Parathyroid adenoma (tissue), 2 donors: ENCODE measurements around the gene OR7C2.

Experiments
- H2AFZ ChIP-seq: fragments of 300-600 bp; sonication (generic); one replicate; pipeline ENCODE4 v1.7.0; 2017; ENCODE audit warnings: antibody characterized with exemption, mild to moderate bottlenecking
- H3K27ac ChIP-seq: fragments of 300-600 bp; sonication (generic); one replicate; pipeline ENCODE4 v1.7.0; 2017
- H3K27me3 ChIP-seq: fragments of 300-600 bp; sonication (generic); one replicate; pipeline ENCODE4 v1.7.0; 2017; ENCODE audit warnings: low read length; ENCODE audit not compliant: control insufficient read depth, insufficient read depth
- H3K36me3 ChIP-seq: fragments of 300-600 bp; sonication (generic); one replicate; pipeline ENCODE4 v1.7.0; 2017; ENCODE audit warnings: low read length; ENCODE audit not compliant: control insufficient read depth, insufficient read depth
- H3K4me1 ChIP-seq: fragments of 300-600 bp; sonication (generic); one replicate; pipeline ENCODE4 v1.7.0; 2017; ENCODE audit warnings: control low read depth
- H3K4me2 ChIP-seq: fragments of 300-600 bp; sonication (generic); one replicate; pipeline ENCODE4 v1.7.0; 2017; ENCODE audit warnings: low read length
- H3K4me3 ChIP-seq: fragments of 300-600 bp; sonication (generic); one replicate; pipeline ENCODE4 v1.7.0; 2017; ENCODE audit warnings: low read depth, low read length
- H3K79me2 ChIP-seq: fragments of 300-600 bp; sonication (generic); one replicate; pipeline ENCODE4 v1.7.0; 2017; ENCODE audit warnings: control low read depth
- H3K9ac ChIP-seq: fragments of 300-600 bp; sonication (generic); one replicate; pipeline ENCODE4 v1.7.0; 2017; ENCODE audit warnings: mild to moderate bottlenecking
- H3K9me3 ChIP-seq: fragments of 300-600 bp; sonication (generic); one replicate; pipeline ENCODE4 v1.7.0; 2017; ENCODE audit warnings: low read length; ENCODE audit not compliant: control insufficient read depth
- TF ChIP-seq, protein P1 (sequence below): fragments of 300-600 bp; sonication (generic); IDR thresholded peaks from one replicate; pipeline ENCODE4 v1.7.0; 2017; ENCODE audit warnings: antibody characterized with exemption, mild to moderate bottlenecking
- donor health status: primary hyperparathyroidism.

The OR7C2 gene

DNA sequence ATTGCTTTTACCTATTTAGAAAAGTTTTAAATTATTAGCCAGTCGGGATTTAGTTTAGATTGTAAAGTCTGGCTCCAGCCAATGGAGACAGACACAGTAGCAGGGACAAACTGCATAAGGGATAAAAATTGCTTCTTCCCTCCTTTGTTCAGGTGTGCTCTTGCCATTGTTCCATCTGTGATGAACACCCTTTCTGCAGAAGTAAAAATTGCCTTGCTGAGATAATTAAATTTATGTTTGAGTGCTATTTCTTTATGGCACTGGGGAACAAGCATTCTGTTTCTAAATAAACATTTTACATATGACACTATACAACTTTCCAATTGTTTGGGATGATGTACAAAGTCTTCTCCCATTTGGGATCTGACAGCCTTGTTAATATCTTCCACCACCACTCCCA, 18.0 kb downstream of the OR7C2 start:
- Histone ChIP-seq H3K4me2 (no peak overlapping the region), H3K27ac (no peak overlapping the region), H2AFZ (no peak overlapping the region), H3K4me1 (no peaks in the 10 kb centered on the region), H3K36me3 (no peaks in the 10 kb centered on the region), H3K27me3 (no peaks in the 10 kb centered on the region), H3K9ac (no peak overlapping the region), H3K79me2 (no peaks in the 10 kb centered on the region), H3K9me3 (no peaks in the 10 kb centered on the region), H3K4me3 (no peak overlapping the region)
- TF ChIP-seq, protein P1, sequence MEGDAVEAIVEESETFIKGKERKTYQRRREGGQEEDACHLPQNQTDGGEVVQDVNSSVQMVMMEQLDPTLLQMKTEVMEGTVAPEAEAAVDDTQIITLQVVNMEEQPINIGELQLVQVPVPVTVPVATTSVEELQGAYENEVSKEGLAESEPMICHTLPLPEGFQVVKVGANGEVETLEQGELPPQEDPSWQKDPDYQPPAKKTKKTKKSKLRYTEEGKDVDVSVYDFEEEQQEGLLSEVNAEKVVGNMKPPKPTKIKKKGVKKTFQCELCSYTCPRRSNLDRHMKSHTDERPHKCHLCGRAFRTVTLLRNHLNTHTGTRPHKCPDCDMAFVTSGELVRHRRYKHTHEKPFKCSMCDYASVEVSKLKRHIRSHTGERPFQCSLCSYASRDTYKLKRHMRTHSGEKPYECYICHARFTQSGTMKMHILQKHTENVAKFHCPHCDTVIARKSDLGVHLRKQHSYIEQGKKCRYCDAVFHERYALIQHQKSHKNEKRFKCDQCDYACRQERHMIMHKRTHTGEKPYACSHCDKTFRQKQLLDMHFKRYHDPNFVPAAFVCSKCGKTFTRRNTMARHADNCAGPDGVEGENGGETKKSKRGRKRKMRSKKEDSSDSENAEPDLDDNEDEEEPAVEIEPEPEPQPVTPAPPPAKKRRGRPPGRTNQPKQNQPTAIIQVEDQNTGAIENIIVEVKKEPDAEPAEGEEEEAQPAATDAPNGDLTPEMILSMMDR: no peak

DNA sequence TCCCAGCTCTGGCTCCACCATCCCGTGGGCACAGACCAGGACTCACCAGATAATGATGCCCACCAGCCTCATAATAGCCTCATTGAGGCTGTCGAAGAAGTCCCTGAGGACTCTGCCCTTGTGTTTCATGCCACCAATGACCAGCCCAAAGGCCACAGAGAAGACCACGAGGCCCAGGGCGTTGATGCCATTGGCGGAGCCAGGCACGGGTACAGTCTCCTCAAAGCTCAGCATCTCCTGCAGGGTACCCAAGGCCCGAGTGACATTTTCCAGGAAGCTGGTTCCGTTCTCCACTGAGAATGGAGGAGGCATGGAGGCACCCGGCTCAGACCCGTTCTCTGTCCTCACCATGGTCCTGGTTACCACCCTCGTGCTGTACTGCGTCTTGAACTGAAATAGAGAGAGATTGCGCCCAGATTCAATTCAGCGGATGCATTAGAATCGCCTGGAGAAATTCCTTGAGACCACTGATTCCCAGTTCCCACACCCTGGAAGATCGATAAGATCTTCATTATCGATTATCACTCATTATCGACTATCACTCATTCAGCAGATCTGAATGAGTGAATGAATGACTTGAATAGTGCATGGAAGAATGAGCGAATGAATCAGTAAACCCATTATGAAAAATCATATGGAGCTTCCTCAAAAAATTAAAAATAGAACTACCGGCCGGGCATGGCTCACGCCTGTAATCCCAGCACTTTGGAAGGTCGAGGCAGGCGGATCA, 20.8 kb downstream of the OR7C2 start:
- Histone ChIP-seq H2AFZ (no peak overlapping the region), H3K27me3 (no peaks in the 10 kb centered on the region), H3K36me3 (no peaks in the 10 kb centered on the region), H3K4me1 (no peaks in the 10 kb centered on the region), H3K4me2 (no peak overlapping the region), H3K9me3 (no peaks in the 10 kb centered on the region), H3K79me2 (no peaks in the 10 kb centered on the region), H3K4me3 (no peak overlapping the region), H3K9ac (no peak overlapping the region), H3K27ac (no peak overlapping the region)
- TF ChIP-seq, protein P1: no peak

DNA sequence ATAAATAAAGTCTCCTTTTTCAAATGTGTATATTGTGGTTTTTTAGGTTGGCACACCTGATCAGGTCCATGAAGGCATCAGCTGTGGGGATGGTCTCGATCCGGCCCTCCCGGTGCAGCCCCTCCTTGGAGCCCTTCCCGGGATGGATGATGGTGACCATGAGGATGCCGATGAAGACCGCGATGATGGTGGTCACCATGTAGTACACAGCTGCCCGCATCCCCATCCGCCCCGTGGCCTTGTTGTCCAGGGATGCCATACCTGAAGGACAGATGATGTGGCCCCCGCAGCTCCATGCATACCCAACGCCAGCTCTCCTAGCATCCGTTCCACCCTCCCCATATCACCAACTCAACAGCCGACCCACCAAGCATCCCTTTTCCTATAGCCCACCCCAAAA, 27.0 kb downstream of the OR7C2 start:
- Histone ChIP-seq H3K9ac (no peak overlapping the region), H3K27ac (no peak overlapping the region), H3K4me3 (no peak overlapping the region), H3K36me3 (no peaks in the 10 kb centered on the region), H3K9me3 (no peaks in the 10 kb centered on the region), H3K4me1 (no peaks in the 10 kb centered on the region), H3K79me2 (no peaks in the 10 kb centered on the region), H3K4me2 (no peak overlapping the region), H3K27me3 (no peaks in the 10 kb centered on the region), H2AFZ (no peak overlapping the region)
- TF ChIP-seq, protein P1: no peak

DNA sequence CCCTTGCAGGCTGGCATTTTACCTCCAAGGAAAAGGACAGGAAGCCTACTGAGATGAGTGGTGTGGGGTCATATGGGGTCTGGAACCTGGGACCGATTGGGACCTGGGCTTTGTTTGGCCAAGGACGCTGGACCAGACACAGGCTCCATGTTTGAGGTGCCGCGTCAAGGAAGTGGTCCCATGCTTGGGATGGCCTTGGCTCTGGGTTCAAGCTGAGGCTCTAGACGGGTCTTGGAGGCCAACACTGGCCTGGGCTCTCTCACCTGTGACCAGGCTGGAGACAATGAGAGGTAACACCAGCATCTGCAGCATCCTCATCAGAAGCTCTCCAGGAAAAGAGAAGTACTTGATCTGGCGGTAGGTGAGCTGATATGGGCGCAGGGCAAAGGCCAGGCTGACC, 30.2 kb downstream of the OR7C2 start:
- H3K79me2 ChIP-seq: no peaks in the 10 kb centered on the region
- no peak overlapping the region for H3K4me3 ChIP-seq
- H3K27me3 ChIP-seq: no peaks in the 10 kb centered on the region
- H2AFZ ChIP-seq: no peak overlapping the region
- no peaks in the 10 kb centered on the region for H3K4me1 ChIP-seq
- no peak overlapping the region for H3K4me2 ChIP-seq
- TF ChIP-seq, protein P1: no peak
- no peaks in the 10 kb centered on the region for H3K9me3 ChIP-seq
- H3K36me3 ChIP-seq: no peaks in the 10 kb centered on the region
- no peak overlapping the region for H3K27ac ChIP-seq
- H3K9ac ChIP-seq: no peak overlapping the region

DNA sequence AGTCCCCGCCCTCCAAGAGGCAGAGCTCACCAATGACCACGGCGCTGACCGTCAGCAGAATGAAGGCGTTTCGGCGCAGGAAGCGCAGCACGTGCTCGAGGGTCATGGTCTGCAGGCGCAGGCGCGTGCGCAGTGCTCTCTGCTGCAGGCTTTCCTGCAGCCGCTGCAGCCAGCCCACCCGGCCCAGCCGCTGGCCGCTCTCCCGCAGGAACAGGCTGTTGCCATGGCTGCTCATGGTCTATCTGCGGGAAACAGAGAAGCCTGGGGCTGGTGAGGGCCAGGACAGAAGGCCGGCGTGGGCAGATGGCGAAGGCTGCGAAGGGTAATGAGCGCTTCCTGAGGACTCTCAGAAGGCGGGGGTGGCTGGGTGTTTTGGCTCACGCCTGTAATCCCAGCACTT, 31.4 kb downstream of the OR7C2 start:
- Histone ChIP-seq H3K36me3 (no peaks in the 10 kb centered on the region), H3K4me1 (no peaks in the 10 kb centered on the region), H3K27me3 (no peaks in the 10 kb centered on the region), H3K9me3 (no peaks in the 10 kb centered on the region), H2AFZ (no peak overlapping the region), H3K4me2 (no peak overlapping the region), H3K4me3 (no peak overlapping the region), H3K79me2 (no peaks in the 10 kb centered on the region), H3K27ac (no peak overlapping the region), H3K9ac (no peak overlapping the region)
- TF ChIP-seq, protein P1: no peak
